ENCODE measurements around the gene CTXND2.

DNA sequence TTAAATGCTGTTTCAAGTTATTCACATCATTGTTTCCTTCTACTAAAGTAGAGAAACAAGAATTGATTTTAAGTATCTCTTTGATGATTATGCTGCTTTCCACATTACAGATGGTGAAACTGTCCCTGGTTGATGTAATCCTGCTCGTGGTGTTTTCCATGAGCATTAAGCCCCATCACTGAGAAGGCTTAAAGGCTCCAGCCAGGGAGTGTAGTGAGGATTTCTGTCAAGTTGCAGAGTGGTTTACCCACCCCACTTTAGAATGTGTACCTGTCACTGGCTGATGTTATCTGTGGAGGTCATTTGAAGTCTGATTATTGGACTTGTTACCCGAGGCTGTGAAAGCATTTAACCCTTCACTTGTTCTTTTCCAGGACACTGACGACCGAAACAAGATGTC, 74.8 kb downstream of the CTXND2 start:
- TF ChIP-seq CTCF (IDR thresholded peaks at IDR 0.05) (no peak), POLR2A (IDR thresholded peaks at IDR 0.05) (no peak)
